ENCODE measurements around the gene KRTAP9-2. TPM values are rescaled to one million over a fixed set of nuclear protein-coding genes. Genes with fewer than 3 reads are reported as not detected.
"Not testable (repeated sequence)": the region's sequence is repeated elsewhere in the genome, so short reads cannot be mapped to it uniquely, and the experiment has no call there.

The KRTAP9-2 gene
- total RNA-seq, 2 donors from 2014 or later = not detected

DNA sequence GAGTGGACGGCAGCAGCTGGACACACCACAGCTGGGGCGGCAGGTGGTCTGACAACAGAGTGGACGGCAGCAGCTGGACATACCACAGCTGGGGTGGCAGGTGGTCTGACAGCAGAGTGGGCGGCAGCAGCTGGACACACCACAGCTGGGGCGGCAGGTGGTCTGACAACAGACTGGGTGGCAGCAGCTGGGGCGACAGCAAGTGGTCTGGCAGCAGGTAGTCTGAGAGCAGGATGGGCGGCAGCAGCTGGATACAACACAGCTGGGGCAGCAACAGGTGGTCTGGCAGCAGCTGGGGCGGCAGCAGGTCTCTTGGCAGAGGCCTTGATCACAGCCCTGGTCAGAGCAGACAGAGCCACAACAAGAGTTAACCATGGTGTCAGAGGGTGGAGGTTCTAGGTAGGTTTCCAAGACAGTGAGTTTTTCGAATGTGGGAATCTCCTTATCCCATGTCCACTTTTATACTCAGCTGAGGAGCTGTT is 41.9 kb upstream of the KRTAP9-2 start, which contains the start of gene KRTAP4-1:
KRTAP4-1 (minus strand) TSS at position 432 of the 482 bp plus-strand sequence; CDS start at position 375, 57 bp downstream.
- intact Hi-C loops (cut with DNase I) = no loop called here
- Histone ChIP-seq H3K9ac (ENCODE audit: low read depth in 2 of 2, low read length in 2 of 2) (no peak within 1 kb of the TSS), H3K27me3 (no peaks in the 10 kb centered on the region), H3K4me3 (no peak within 1 kb of the TSS), H3K36me3 (no peaks in the 10 kb centered on the region), H3K9me3 (no peaks in the 10 kb centered on the region), H3K27ac (no peak within 1 kb of the TSS), H3K4me1 (no peaks in the 10 kb centered on the region)
- DNase-seq = no peak
- TF ChIP-seq, protein P1, sequence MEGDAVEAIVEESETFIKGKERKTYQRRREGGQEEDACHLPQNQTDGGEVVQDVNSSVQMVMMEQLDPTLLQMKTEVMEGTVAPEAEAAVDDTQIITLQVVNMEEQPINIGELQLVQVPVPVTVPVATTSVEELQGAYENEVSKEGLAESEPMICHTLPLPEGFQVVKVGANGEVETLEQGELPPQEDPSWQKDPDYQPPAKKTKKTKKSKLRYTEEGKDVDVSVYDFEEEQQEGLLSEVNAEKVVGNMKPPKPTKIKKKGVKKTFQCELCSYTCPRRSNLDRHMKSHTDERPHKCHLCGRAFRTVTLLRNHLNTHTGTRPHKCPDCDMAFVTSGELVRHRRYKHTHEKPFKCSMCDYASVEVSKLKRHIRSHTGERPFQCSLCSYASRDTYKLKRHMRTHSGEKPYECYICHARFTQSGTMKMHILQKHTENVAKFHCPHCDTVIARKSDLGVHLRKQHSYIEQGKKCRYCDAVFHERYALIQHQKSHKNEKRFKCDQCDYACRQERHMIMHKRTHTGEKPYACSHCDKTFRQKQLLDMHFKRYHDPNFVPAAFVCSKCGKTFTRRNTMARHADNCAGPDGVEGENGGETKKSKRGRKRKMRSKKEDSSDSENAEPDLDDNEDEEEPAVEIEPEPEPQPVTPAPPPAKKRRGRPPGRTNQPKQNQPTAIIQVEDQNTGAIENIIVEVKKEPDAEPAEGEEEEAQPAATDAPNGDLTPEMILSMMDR (IDR thresholded peaks at IDR 0.05) = no peak

DNA sequence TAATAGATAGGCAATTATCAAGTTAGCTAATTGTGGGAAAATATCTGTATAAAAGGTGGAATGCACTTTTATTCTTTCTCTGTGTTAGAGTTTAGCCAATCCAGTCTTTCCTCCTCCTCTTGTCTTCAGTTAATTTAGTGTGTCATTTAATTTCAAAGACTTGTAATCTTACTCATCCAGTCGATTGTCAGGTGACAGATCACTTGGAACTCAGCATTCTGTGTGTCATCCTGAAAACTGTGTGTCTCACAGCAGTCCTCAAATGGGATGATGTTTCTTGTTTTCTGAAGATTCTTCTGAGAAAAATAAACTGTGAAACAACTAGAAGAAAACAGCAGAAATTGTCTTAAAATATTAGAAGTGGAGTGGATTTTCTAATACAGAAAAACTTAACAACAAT is 41.4 kb upstream of the KRTAP9-2 start:
- TF ChIP-seq, protein P1 (IDR thresholded peaks at IDR 0.05) = no peak
- no peak overlapping the region for H3K27ac ChIP-seq
- H3K9ac ChIP-seq (ENCODE audit: low read depth in 2 of 2, low read length in 2 of 2) = no peak overlapping the region
- no peaks in the 10 kb centered on the region for H3K4me1 ChIP-seq
- H3K9me3 ChIP-seq = no peaks in the 10 kb centered on the region
- intact Hi-C loops (cut with DNase I) = no loop called here
- DNase-seq = no peak
- H3K27me3 ChIP-seq = no peaks in the 10 kb centered on the region
- H3K4me3 ChIP-seq = no peak overlapping the region
- no peaks in the 10 kb centered on the region for H3K36me3 ChIP-seq

DNA sequence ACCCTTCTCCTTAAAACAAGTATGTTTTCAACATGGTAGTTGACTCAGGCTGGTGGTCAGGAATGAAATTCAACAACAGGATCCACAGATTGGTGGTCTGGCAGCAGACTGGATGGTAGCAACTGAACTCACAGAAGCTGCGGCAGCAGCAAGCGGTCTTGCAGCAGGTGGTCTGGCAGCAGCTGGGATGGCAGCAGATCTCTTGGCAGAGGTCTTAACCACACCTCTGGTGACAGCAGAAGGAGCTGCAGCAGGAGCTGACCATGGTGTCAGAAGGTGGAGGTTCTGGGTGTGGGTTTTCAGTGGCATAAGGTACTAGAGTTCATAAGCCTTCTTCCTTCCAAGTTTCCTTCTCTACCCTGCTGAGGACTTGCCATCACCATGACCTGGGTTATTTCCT is 39.6 kb upstream of the KRTAP9-2 start:
- no peak for DNase-seq
- Histone ChIP-seq H3K36me3 (no peaks in the 10 kb centered on the region), H3K27me3 (no peaks in the 10 kb centered on the region), H3K4me3 (no peak overlapping the region), H3K9me3 (no peaks in the 10 kb centered on the region), H3K9ac (ENCODE audit: low read depth in 2 of 2, low read length in 2 of 2) (no peak overlapping the region), H3K4me1 (no peaks in the 10 kb centered on the region), H3K27ac (no peak overlapping the region)
- TF ChIP-seq, protein P1 (IDR thresholded peaks at IDR 0.05) = no peak
- intact Hi-C loops (cut with DNase I) = no loop called here

DNA sequence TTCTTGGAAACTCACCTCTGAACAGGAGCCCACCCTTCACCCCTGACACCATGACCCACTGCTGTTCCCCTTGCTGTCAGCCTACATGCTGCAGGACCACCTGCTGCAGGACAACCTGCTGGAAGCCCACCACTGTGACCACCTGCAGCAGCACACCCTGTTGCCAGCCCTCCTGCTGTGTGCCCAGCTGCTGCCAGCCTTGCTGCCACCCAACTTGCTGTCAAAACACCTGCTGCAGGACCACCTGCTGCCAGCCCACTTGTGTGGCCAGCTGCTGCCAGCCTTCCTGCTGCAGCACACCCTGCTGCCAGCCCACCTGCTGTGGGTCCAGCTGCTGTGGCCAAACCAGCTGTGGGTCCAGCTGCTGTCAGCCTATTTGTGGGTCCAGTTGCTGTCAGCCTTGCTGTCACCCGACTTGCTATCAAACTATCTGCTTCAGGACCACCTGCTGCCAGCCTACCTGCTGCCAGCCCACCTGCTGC is 36.6 kb upstream of the KRTAP9-2 start, which contains the start of gene KRTAP9-1:
KRTAP9-1 (plus strand) TSS at position 51 of the 482 bp plus-strand sequence; CDS start at position 51, 0 bp downstream.
- H3K9ac ChIP-seq (ENCODE audit: low read depth in 2 of 2, low read length in 2 of 2); intact Hi-C loops (cut with DNase I); DNase-seq; H3K4me1 ChIP-seq; H3K27me3 ChIP-seq; H3K36me3 ChIP-seq; H3K4me3 ChIP-seq; H3K9me3 ChIP-seq; H3K27ac ChIP-seq: not testable (repeated sequence)

DNA sequence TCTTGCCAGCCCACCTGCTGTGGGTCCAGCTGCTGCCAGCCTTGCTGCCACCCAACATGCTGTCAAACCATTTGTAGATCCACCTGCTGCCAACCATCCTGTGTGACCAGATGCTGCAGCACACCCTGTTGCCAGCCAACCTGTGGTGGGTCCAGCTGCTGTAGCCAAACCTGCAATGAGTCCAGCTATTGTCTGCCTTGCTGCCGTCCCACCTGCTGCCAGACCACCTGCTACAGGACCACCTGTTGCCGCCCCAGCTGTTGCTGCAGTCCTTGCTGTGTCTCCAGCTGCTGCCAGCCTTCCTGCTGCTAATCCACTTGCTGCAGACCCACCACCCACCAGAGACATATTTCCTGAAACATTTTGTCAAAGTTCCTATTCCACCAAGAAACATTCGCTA is 36.1 kb upstream of the KRTAP9-2 start:
- H3K9ac ChIP-seq (ENCODE audit: low read depth in 2 of 2, low read length in 2 of 2) = no peak overlapping the region
- intact Hi-C loops (cut with DNase I) = no loop called here
- no peaks in the 10 kb centered on the region for H3K4me1 ChIP-seq

DNA sequence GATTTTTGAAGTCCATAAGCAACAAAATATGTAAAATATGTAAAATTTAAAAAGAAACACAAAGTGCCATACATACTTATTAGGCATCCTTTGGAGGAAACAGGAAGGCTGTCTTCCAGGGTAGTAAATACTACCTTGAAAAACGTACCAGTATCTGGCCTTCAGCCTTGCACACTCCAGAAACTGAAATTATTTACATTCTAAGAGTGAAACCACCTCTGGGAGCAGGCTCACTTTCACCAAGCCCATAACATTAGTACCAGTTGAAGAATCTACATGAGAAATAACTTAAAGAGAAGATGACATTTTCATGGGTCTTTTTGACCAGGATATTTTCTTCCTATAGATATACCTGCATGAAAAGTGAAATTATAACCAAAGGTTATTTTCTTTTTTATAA is 30.4 kb upstream of the KRTAP9-2 start:
- Histone ChIP-seq H3K9ac (ENCODE audit: low read depth in 2 of 2, low read length in 2 of 2) (no peak overlapping the region), H3K9me3 (no peaks in the 10 kb centered on the region), H3K4me1 (no peaks in the 10 kb centered on the region), H3K27ac (no peak overlapping the region), H3K27me3 (no peaks in the 10 kb centered on the region), H3K4me3 (no peak overlapping the region), H3K36me3 (no peaks in the 10 kb centered on the region)
- intact Hi-C loops (cut with DNase I) = no loop called here
- no peak for DNase-seq
- TF ChIP-seq, protein P1 (IDR thresholded peaks at IDR 0.05) = no peak

More for the DNA sequence above, 36.1 kb upstream of the KRTAP9-2 start:
- Histone ChIP-seq H3K27ac (no peak overlapping the region), H3K9me3 (no peaks in the 10 kb centered on the region), H3K27me3 (no peaks in the 10 kb centered on the region), H3K36me3 (no peaks in the 10 kb centered on the region), H3K4me3 (no peak overlapping the region)
- DNase-seq = no peak
- TF ChIP-seq, protein P1 (IDR thresholded peaks at IDR 0.05) = no peak

Measured in colonic mucosa (tissue), 4 donors.